Gastrocnemius medialis (tissue), 4 donors: ENCODE measurements around the gene ZNF783.

Experiments
- POLR2A ChIP-seq, 2 donors: fragments of 450-650 bp; IDR thresholded peaks; one replicate each; pipeline ENCODE4 v1.6.1; 2017; ENCODE audit warnings: antibody characterized with exemption in 2 of 2, mild to moderate bottlenecking in 2 of 2, moderate library complexity in 2 of 2
- TF ChIP-seq, protein P1 (sequence below), 5 experiments: fragments of 450-650 bp in 3 of 5; fragments of 200-600 bp in 2 of 5; sonication (generic) in 2 of 5; IDR thresholded peaks in 4 of 5; conservative IDR thresholded peaks in 1 of 5; 1 replicate in 4 of 5; 2 replicates in 1 of 5; pipeline ENCODE4 v1.5.1; 2016 to 2019; ENCODE audit warnings: antibody characterized with exemption in 5 of 5, mild to moderate bottlenecking in 3 of 5, moderate library complexity in 3 of 5

DNA sequence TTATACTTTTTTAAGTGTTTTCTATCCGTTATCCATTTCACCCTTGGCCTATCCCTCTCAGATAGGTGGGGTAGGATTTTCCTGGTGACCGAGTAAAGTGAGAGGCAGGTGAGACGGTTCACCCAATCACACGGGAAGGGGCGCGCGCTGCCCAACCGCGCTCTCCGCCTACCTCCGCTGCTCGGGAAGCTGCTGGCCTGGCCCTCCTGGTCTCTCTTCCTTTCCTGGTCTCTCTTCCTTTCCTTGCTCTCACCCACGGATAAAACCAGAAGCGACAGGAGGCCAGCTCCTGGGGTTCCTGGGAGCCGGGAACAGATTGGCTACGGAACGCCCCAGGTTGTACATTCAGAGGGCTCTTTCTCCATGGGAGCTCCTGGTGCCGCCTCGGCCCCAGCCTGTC lies 36.9 kb upstream of the ZNF783 start:
- TF ChIP-seq, protein P1, sequence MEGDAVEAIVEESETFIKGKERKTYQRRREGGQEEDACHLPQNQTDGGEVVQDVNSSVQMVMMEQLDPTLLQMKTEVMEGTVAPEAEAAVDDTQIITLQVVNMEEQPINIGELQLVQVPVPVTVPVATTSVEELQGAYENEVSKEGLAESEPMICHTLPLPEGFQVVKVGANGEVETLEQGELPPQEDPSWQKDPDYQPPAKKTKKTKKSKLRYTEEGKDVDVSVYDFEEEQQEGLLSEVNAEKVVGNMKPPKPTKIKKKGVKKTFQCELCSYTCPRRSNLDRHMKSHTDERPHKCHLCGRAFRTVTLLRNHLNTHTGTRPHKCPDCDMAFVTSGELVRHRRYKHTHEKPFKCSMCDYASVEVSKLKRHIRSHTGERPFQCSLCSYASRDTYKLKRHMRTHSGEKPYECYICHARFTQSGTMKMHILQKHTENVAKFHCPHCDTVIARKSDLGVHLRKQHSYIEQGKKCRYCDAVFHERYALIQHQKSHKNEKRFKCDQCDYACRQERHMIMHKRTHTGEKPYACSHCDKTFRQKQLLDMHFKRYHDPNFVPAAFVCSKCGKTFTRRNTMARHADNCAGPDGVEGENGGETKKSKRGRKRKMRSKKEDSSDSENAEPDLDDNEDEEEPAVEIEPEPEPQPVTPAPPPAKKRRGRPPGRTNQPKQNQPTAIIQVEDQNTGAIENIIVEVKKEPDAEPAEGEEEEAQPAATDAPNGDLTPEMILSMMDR (IDR thresholded peaks at IDR 0.05 in 4 of 5, conservative IDR thresholded peaks at IDR 0.05 in 1 of 5) = no peak
- TF ChIP-seq POLR2A (IDR thresholded peaks at IDR 0.05) = no peak
